Stomach (tissue), 9 donors: Measurements from ENCODE around the gene ELMO1. TPM values are rescaled to one million over a fixed set of nuclear protein-coding genes. Genes with fewer than 3 reads are reported as not detected.

Source experiments
- DNase-seq, 2 donors: peaks; one replicate each; pipeline versions ENCODE4 v3.0.0 to v3.0.0-alpha.2; 2013 to 2019
- H3K27ac ChIP-seq, 5 donors: fragments of 200-600 bp in 4 of 5; sonication (generic) in 4 of 5; one replicate each; pipeline ENCODE4 v1.5.1; 2013 to 2019; ENCODE audit warnings: mild to moderate bottlenecking in 1 of 5, moderate library complexity in 1 of 5
- H3K27me3 ChIP-seq, 3 donors: fragments of 200-600 bp; sonication (generic); one replicate each; pipeline ENCODE4 v1.5.1; 2017 to 2019; ENCODE audit warnings: mixed run types in 1 of 3
- H3K36me3 ChIP-seq, 4 donors: fragments of 200-600 bp; sonication (generic); 1 replicate in 3 of 4; 2 replicates in 1 of 4; pipeline ENCODE4 v1.5.1; 2016 to 2019
- H3K4me1 ChIP-seq, 4 donors: fragments of 200-600 bp; sonication (generic); one replicate each; pipeline ENCODE4 v1.5.1; 2016 to 2019
- H3K4me3 ChIP-seq, 4 donors: fragments of 200-600 bp; sonication (generic) in 3 of 4; one replicate each; pipeline ENCODE4 v1.5.1; 2016 to 2019; ENCODE audit warnings: mild to moderate bottlenecking in 1 of 4
- H3K9me3 ChIP-seq, 4 donors: fragments of 200-600 bp; sonication (generic); one replicate each; pipeline ENCODE4 v1.5.1; 2016 to 2019
- EP300 ChIP-seq: sonication (generic); formaldehyde crosslinking; IDR thresholded peaks from one replicate; pipeline ENCODE4 v1.6.1; 2017; ENCODE audit warnings: antibody characterized with exemption
- POLR2A ChIP-seq, 4 donors: fragments of 450-650 bp; IDR thresholded peaks; one replicate each; pipeline ENCODE4 v1.6.1; 2016; ENCODE audit warnings: antibody characterized with exemption in 4 of 4, control low read depth in 2 of 4, mild to moderate bottlenecking in 1 of 4, moderate library complexity in 1 of 4
- POLR2AphosphoS5 ChIP-seq, 3 donors: sonication (generic); formaldehyde crosslinking; IDR thresholded peaks; one replicate each; pipeline ENCODE4 v1.6.1; 2016; ENCODE audit warnings: antibody characterized with exemption in 3 of 3
- WGBS, 5 donors: extraction: QIAGEN DNeasy Blood & Tissue Kit in 3 of 5; methylation state at CpG; one replicate each; pipeline versions ENCODE4 v1.1.5 to v1.1.7; 2013 to 2018; 5-methylcytosine and 5-hydroxymethylcytosine counted together
- intact Hi-C: fragments of 100-400 bp; cut with DNase I; formaldehyde crosslinking; loops from one replicate; pipeline ENCODE4 v1.15.1; 2023; ENCODE audit warnings: low total_unique reads
- polyA plus RNA-seq, 3 donors: library from polyadenylated mRNA; stranded (reverse); fragments of 200-250 nt; gene quantifications; one replicate each; pipeline ENCODE4 v1.2.3, GENCODE V29; 2013
- total RNA-seq, 5 donors: library from RNA; depleted of rRNA; stranded (reverse); fragments of >200 nt; gene quantifications; one replicate each; pipeline versions ENCODE4 v1.1.0 to v1.2.3, GENCODE V29; 2014 to 2016
- TF ChIP-seq, protein P1 (sequence below), 7 experiments: fragments of 450-650 bp in 4 of 7; fragments of 200-600 bp in 3 of 7; sonication (generic) in 3 of 7; IDR thresholded peaks; one replicate each; pipeline ENCODE4 v1.5.1; 2016 to 2019; ENCODE audit warnings: antibody characterized with exemption in 7 of 7, control low read depth in 2 of 7, mild to moderate bottlenecking in 1 of 7
- donor health status: healthy with polysubstance abuse.
- donor health status: Bipolar disorder and iron deficiency.
- donor health status: healthy.

Gene ELMO1
- total and polyA plus RNA-seq, 8 donors, result 4.1 to 117 (median 44.8) TPM

DNA sequence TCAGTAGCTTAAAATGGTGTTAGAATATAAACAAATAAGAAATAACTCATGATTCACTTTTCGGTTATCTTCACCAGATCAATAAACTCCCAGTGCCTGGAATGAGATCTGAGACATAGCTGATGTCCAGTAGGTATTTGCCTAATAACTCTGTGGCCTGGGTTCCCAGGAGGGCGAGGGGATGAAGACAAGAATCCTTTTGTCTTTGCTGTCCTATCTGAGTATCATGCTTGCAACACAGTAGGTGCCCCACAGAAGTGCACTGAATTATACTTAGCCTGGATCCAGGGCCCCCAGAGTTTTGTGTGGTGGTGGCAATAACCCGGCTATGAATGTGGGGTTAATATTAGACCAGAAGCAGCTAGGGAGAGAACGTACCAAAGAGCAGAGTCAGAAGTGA lies 374.3 kb downstream of the ELMO1 start:
- no peak overlapping the region for H3K27ac ChIP-seq
- H3K4me1 ChIP-seq, result no peaks in the 10 kb centered on the region
- H3K27me3 ChIP-seq, result no peaks in the 10 kb centered on the region
- no peak overlapping the region for H3K4me3 ChIP-seq
- 80 to 87% (median 83%) methylated on average over 4 of the region's 4 CpGs for WGBS, 5 donors
- no peaks in the 10 kb centered on the region for H3K9me3 ChIP-seq
- TF ChIP-seq, protein P1, sequence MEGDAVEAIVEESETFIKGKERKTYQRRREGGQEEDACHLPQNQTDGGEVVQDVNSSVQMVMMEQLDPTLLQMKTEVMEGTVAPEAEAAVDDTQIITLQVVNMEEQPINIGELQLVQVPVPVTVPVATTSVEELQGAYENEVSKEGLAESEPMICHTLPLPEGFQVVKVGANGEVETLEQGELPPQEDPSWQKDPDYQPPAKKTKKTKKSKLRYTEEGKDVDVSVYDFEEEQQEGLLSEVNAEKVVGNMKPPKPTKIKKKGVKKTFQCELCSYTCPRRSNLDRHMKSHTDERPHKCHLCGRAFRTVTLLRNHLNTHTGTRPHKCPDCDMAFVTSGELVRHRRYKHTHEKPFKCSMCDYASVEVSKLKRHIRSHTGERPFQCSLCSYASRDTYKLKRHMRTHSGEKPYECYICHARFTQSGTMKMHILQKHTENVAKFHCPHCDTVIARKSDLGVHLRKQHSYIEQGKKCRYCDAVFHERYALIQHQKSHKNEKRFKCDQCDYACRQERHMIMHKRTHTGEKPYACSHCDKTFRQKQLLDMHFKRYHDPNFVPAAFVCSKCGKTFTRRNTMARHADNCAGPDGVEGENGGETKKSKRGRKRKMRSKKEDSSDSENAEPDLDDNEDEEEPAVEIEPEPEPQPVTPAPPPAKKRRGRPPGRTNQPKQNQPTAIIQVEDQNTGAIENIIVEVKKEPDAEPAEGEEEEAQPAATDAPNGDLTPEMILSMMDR (IDR thresholded peaks at IDR 0.05), result no peak
- TF ChIP-seq POLR2AphosphoS5 (IDR thresholded peaks at IDR 0.05) (no peak), POLR2A (IDR thresholded peaks at IDR 0.05) (no peak), EP300 (no peak)
- H3K36me3 ChIP-seq, result no peaks in the 10 kb centered on the region
- no peak for DNase-seq
- intact Hi-C loops, result no loop called here

DNA sequence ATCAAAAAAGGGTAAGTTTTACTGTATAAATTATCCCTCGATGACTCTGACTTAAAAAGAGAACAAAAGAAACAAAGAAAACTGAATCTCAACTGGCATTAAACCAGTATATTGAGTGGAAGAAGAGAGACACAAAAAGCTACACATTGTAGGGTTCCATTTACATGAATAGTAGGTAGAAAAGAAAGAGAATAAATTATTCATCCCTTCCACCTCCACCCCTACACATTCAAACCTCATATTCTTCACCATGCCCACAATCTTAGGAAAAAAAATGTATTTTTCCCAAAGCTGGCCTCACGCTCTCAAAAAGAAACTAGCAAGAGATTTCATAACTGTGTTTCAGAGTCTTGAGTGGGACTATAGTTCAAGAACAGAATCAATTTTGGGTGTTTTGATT lies 377.5 kb downstream of the ELMO1 start:
- WGBS, 5 donors, result 82 to 91% (median 86%) methylated on average over 2 of the region's 2 CpGs
- TF ChIP-seq POLR2A (IDR thresholded peaks at IDR 0.05) (no peak), EP300 (no peak)
- TF ChIP-seq, protein P1 (IDR thresholded peaks at IDR 0.05), result no peak

DNA sequence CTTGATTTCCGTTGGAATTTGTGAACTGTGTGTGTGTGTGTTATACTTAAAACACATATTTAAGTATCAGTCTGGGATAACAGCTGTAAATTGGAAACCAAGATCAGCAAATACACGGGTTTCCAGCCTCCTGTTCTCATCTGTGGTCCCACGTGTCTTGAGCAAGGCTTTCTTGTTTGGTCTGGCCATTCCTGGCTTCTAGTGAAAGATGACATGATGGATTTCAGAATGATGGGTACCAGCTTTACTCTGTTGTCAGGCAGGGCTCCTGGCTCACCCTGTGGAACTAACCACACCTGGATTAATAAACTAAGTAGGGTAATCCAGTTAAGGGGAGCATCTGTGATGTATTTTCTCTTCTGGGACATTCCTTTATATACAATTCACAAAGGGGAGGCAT lies 378.2 kb downstream of the ELMO1 start:
- Histone ChIP-seq H3K27ac (no peak overlapping the region), H3K9me3 (no peaks in the 10 kb centered on the region), H3K4me3 (no peak overlapping the region), H3K4me1 (no peaks in the 10 kb centered on the region), H3K27me3 (no peaks in the 10 kb centered on the region), H3K36me3 (no peaks in the 10 kb centered on the region)
- TF ChIP-seq POLR2AphosphoS5 (IDR thresholded peaks at IDR 0.05) (no peak), POLR2A (IDR thresholded peaks at IDR 0.05) (no peak), EP300 (no peak)
- TF ChIP-seq, protein P1 (IDR thresholded peaks at IDR 0.05), result no peak
- WGBS, 5 donors, result 59 to 80% (median 66%) methylated on average over 3 of the region's 3 CpGs
- DNase-seq, result no peak
- intact Hi-C loops, result no loop called here

More for the DNA sequence above, 377.5 kb downstream of the ELMO1 start:
- no peak overlapping the region for H3K27ac ChIP-seq
- no peaks in the 10 kb centered on the region for H3K36me3 ChIP-seq
- intact Hi-C loops, result no loop called here
- no peaks in the 10 kb centered on the region for H3K27me3 ChIP-seq
- no peaks in the 10 kb centered on the region for H3K9me3 ChIP-seq
- no peak for DNase-seq
- no peak overlapping the region for H3K4me3 ChIP-seq
- no peaks in the 10 kb centered on the region for H3K4me1 ChIP-seq

DNA sequence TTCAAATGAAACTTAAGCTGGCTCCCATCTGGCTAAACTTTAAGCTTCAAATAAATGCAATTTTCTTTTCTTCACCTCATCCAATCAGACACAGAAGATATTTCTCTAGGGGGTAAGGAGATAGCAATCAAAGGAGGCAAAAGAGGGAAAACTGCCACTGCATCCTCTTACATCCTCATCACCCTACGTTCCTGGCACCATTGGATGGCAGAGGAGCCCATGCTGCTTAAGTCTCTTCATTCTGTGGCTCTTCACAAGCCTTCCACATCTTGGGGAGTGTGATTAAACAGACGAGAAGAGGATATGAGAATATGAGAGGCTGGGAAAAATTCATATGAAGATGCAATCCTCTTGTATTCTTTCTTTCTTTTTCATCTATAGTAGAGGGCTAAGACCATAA lies 378.6 kb downstream of the ELMO1 start:
- TF ChIP-seq EP300, result no peak
- TF ChIP-seq POLR2AphosphoS5 (IDR thresholded peaks at IDR 0.05), result no peak
- H3K27me3 ChIP-seq, result no peaks in the 10 kb centered on the region
- WGBS, 5 donors, result 68 to 87% (median 75%) methylated on average over 2 of the region's 2 CpGs
- no peak overlapping the region for H3K27ac ChIP-seq
- H3K9me3 ChIP-seq, result no peaks in the 10 kb centered on the region
- H3K4me3 ChIP-seq, result no peak overlapping the region
- H3K4me1 ChIP-seq, result no peaks in the 10 kb centered on the region
- no peaks in the 10 kb centered on the region for H3K36me3 ChIP-seq
- DNase-seq, result no peak
- intact Hi-C loops, result no loop called here

DNA sequence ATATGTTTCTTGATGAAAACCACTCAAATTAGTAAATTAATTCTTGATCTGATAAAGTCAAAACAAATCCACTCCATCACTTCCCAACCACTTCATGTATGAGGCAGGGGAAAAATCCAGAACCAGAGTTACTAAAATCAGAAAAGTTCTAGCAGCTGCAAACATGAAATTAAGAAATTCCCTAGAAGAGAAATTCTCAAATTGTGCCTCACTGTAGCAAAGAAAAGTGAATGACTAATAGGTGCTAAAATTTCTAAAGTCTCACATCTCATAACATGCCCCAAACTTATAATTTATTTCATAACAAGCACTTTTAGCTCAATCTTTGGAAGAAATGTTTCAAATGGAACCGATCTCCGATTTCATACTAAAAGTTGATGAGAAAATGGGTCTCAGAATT lies 379.3 kb downstream of the ELMO1 start:
- 88 to 95% (median 93%) methylated on average over 2 of the region's 2 CpGs for WGBS, 5 donors
- no peak for DNase-seq
- Histone ChIP-seq H3K4me1 (no peaks in the 10 kb centered on the region), H3K9me3 (no peaks in the 10 kb centered on the region), H3K27me3 (no peaks in the 10 kb centered on the region), H3K27ac (no peak overlapping the region), H3K4me3 (no peak overlapping the region), H3K36me3 (no peaks in the 10 kb centered on the region)
- intact Hi-C loops, result no loop called here
- TF ChIP-seq EP300 (no peak), POLR2AphosphoS5 (IDR thresholded peaks at IDR 0.05) (no peak), POLR2A (IDR thresholded peaks at IDR 0.05) (no peak)
- TF ChIP-seq, protein P1 (IDR thresholded peaks at IDR 0.05), result no peak
